ENCODE results near the gene WDTC1. TPM values are rescaled to one million over a fixed set of nuclear protein-coding genes. Genes with fewer than 3 reads are reported as not detected.
"Not testable (repeated sequence)": the region's sequence is repeated elsewhere in the genome, so short reads cannot be mapped to it uniquely, and the experiment has no call there.

The WDTC1 gene
- polyA plus RNA-seq, 1 donor, result 28.7 TPM

DNA sequence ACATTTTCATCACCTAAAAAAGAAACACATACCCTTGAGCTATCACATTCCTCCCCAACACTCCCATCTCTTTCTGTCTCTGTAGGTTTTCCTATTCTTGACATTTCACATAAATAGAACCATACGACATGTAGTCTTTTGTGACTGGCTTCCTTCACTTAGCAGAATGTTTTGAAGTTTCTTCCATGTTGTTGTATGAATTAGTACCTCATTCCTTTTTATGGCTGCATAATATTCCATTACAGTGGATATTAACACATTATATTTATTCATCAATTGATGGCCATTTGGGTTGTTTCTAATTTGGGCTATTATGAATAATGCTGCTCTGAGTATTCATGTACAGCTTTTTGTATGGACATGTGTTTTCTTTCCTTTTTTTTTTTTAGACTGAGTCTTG lies 11.8 kb downstream of the WDTC1 start:
- DNase-seq (ENCODE audit: low read depth), result no peak

- no peak for DNase-seq (ENCODE audit: low read depth)
These were observed 19.2 kb downstream of the WDTC1 start for GRCh38 chr1:27253596-27253995.

DNA sequence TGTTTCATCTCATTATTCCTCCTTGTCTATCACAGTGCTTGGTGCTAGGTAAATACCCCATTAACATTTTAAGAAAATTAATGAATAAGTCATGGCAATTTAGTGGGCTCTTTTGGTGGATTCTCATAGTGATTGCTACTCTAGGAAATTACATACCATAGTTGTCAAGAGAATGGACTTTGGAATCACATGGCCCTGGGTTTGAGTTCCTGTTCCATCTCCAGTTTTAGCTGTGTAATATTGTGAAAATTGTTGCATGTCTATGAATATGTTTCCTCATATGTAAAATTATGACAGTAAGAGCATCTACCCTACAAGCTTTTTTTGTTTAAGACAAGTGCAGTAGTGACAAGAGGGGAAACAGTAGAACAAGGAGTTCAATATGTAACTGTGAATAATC lies 20.7 kb downstream of the WDTC1 start:
- no peak for DNase-seq (ENCODE audit: low read depth)

GRCh38 chr1:27257155-27257554 lies 22.7 kb downstream of the WDTC1 start:
- DNase-seq (ENCODE audit: low read depth), result no peak

GRCh38 chr1:27258598-27258997 lies 24.2 kb downstream of the WDTC1 start:
- DNase-seq (ENCODE audit: low read depth), result no peak

GRCh38 chr1:27267153-27267552 lies 32.7 kb downstream of the WDTC1 start:
- no peak for DNase-seq (ENCODE audit: low read depth)

GRCh38 chr1:27269276-27269675 lies 34.8 kb downstream of the WDTC1 start:
- no peak for DNase-seq (ENCODE audit: low read depth)

GRCh38 chr1:27274204-27274603 lies 39.8 kb downstream of the WDTC1 start:
- no peak for DNase-seq (ENCODE audit: low read depth)

DNA sequence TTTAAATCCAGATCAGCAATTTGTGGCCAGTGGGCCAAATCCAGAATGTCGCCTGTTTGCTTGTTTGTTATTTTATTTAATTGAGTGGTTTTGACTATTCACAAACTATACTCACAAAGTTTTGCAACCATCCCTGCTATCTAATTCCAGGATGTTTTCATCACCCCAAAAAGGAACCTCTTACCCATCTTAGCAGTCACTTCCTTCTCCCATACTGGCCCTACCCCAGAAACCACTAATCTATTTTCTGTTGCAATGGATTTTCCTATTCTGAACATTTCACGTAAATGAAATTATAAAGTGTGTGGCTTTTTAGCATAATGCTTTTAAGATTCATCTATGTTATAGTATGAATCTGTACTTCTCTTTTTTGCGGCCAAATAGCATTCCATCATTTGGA lies 41.3 kb downstream of the WDTC1 start:
- no peak for DNase-seq (ENCODE audit: low read depth)

- peak; percentile 67 for DNase-seq (ENCODE audit: low read depth)
These were observed 50.2 kb downstream of the WDTC1 start for GRCh38 chr1:27284425-27285273.

- DNase-seq (ENCODE audit: low read depth), result no peak
These were observed 50.8 kb downstream of the WDTC1 start for GRCh38 chr1:27285274-27285660.

- not testable (repeated sequence) for DNase-seq (ENCODE audit: low read depth)
These were observed 51.4 kb downstream of the WDTC1 start for GRCh38 chr1:27285821-27286220.

- not testable (repeated sequence) for DNase-seq (ENCODE audit: low read depth)
These were observed 54.7 kb downstream of the WDTC1 start for GRCh38 chr1:27289125-27289524.

GRCh38 chr1:27290581-27290980 lies 56.1 kb downstream of the WDTC1 start:
- no peak for DNase-seq (ENCODE audit: low read depth)

DNA sequence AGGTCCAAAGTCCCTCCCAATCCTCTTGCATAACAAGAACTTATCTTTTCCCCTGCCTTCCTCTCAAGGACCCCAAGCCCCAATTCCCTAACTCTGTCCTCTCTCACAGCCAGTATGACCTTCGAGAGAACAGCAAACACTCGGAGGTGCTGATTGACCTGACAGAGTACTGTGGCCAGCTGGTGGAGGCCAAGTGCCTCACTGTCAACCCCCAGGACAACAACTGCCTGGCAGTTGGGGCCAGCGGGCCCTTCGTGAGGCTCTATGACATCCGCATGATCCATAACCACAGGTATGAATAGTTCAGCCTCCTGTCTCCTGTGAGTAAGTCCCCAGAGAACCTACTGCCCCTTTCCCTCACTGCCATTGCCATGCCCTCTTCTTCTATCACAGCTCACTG lies 57.7 kb downstream of the WDTC1 start:
- no peak for DNase-seq (ENCODE audit: low read depth)

DNA sequence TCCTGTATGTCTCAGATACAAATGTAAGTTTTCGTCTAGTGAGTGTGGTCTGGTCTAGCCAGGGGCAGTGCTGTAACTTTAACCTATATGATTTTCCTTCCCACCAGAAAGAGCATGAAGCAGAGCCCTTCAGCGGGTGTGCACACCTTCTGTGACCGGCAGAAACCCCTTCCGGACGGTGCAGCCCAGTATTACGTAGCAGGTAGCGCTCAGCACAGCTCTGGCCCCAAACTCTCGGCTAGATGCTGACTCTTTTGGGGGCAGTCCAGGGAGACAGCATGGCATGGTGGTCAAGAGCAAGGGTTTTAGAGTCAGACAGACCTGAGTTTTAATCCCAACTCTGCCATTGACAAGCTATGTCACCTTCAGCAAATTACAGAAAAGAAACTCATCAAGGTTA lies 59.5 kb downstream of the WDTC1 start:
- DNase-seq (ENCODE audit: low read depth), result no peak

GRCh38 chr1:27296773-27297291 lies 62.4 kb downstream of the WDTC1 start:
- no peak for DNase-seq (ENCODE audit: low read depth)

DNA sequence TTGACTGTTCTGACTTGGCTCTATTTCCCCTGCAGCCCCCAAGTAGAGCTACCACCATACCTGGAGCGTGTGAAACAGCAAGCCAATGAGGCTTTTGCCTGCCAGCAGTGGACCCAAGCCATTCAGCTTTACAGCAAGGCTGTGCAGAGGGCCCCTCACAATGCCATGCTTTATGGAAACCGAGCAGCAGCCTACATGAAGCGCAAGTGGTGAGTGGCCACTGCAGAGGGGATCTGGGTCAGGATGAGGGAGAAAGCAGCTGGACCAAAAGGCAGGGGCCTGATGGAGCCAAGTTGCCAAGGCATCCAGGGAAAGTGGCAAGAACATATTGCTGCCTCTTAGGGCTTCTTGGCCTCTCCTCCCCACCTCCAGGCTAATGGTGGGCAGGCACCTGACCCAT lies 63.5 kb downstream of the WDTC1 start:
- no peak for DNase-seq (ENCODE audit: low read depth)

- no peak for DNase-seq (ENCODE audit: low read depth)
These were observed 64.4 kb downstream of the WDTC1 start for GRCh38 chr1:27298632-27299384.

- no peak for DNase-seq (ENCODE audit: low read depth)
These were observed 65.2 kb downstream of the WDTC1 start for GRCh38 chr1:27299385-27300271.

DNA sequence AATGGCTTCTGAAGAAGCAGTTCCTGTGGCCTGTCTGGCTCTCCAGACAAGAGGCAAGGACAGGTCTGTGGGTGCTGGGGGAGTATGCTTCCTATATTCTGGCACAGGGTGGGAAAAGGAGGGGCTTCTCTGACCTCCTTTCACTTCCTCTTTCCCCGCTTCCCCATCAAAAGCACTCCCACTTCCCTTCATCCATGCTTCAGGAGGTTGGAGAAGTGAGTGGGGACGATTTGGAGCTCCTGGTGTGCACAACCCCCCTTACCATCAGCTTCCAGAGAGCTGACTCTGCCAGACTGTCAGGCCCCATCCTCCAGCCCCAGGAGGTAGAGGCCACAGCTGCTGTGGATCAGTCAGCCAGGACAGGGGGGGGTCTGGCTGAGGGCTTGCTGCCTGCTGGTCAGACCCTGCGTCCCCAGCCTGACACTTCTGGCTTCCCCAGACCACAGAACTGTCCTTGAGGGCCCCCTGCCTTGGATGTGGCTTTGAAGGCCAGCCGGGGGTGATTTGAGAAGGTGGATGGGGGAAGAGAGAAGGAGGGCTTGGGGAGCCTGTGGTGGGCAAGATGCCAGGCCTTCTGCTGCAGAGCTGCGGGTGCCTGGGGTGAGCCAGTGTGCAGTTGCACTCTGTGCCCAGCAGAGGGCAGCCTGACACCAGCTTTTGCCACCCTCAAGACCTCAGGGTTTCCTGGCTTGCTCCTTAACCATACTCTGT lies 66.1 kb downstream of the WDTC1 start:
- DNase-seq (ENCODE audit: low read depth), result peak; percentile 92

Measured in forelimb muscle (tissue), 1 donor.